GM12891 (cell line): ENCODE measurements around the gene TPK1.

Experiments used
- DNase-seq: peaks from one replicate; pipeline ENCODE4 v3.0.0; 2011; ENCODE audit warnings: low spot score; ENCODE audit not compliant: insufficient read length
- FAIRE-seq: peaks from 2 replicates; lab custom pipeline; 2011; peaks lifted over from hg19 to GRCh38; lab: Jason Lieb, UNC
- PAX5 ChIP-seq: IDR thresholded peaks from 2 replicates; pipeline ENCODE4 v1.6.1; 2011; ENCODE audit warnings: low read length, moderate library complexity, mild to moderate bottlenecking; ENCODE audit not compliant: insufficient read depth, severe bottlenecking
- POLR2A ChIP-seq: IDR thresholded peaks from 2 replicates; pipeline ENCODE4 v1.6.1; 2011; ENCODE audit warnings: low read depth, low read length, control low read depth
- POLR2AphosphoS5 ChIP-seq: IDR thresholded peaks from 2 replicates; pipeline ENCODE4 v1.6.1; 2011; ENCODE audit warnings: low read depth, low read length, control low read depth
- POU2F2 ChIP-seq: IDR thresholded peaks from 2 replicates; pipeline ENCODE4 v1.6.1; 2011; ENCODE audit warnings: low read depth, mild to moderate bottlenecking, control low read depth, low read length, moderate library complexity
- SPI1 ChIP-seq: IDR thresholded peaks from 2 replicates; pipeline ENCODE4 v1.6.1; 2011; ENCODE audit warnings: low read depth, low read length, control low read depth
- TAF1 ChIP-seq: IDR thresholded peaks from 2 replicates; pipeline ENCODE4 v1.6.1; 2011; ENCODE audit warnings: low read depth, low read length, control low read depth

TPK1 gene

GRCh38 chr7:144497282-144497681 lies 338.6 kb downstream of the TPK1 start:
- FAIRE-seq (no peak), DNase-seq (no peak)
- TF ChIP-seq POU2F2 (no peak), POLR2A (no peak), PAX5 (no peak), POLR2AphosphoS5 (no peak), SPI1 (no peak)

DNA sequence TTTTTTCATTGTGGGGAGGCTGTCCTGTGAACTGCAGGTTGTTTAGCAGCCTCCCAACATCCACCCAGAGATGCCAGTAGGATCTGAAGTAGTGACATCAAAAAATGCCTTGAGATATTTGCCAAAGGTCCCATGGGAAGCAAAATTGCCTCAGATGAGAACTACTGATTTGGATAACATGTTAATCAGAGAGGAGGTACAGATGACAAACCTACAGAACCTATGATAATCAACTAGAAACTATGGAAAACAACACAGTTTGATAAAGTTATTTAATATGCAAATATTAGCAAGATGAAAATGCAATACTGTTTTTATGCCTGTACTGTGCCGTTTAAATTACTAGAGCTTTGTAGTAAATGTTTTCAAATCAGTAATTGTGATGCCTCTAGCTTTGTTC lies 341.5 kb downstream of the TPK1 start:
- TF ChIP-seq SPI1 (no peak), PAX5 (no peak), POU2F2 (no peak), POLR2A (no peak), TAF1 (no peak), POLR2AphosphoS5 (no peak)
- no peak for FAIRE-seq
- no peak for DNase-seq

DNA sequence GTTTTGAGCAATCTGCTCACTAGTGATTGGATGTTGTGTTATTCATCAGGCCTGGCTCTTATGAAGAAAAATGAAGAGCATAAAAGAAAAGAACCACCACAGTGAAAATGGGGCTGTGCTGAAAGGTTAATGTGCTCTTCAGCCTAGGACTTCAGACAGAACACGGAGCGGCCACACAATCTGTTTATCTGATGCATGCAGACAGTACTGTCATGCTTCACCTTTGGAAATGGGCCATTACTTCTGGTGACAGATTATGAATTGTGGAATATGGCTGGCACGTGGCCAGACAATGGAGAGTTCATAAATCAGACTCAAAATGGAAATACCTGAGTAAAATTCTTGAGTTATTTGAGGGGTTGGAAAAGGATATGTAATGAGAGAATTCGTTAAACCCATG lies 346.3 kb downstream of the TPK1 start:
- FAIRE-seq = no peak
- TF ChIP-seq SPI1 (no peak), POLR2AphosphoS5 (no peak), POU2F2 (no peak), POLR2A (no peak), TAF1 (no peak), PAX5 (no peak)

GRCh38 chr7:144488977-144489376 lies 346.9 kb downstream of the TPK1 start:
- TF ChIP-seq POLR2AphosphoS5 (no peak), POU2F2 (no peak), TAF1 (no peak), POLR2A (no peak), SPI1 (no peak), PAX5 (no peak)
- DNase-seq = no peak
- no peak for FAIRE-seq

More for the DNA sequence above, 346.3 kb downstream of the TPK1 start:
- no peak for DNase-seq

DNA sequence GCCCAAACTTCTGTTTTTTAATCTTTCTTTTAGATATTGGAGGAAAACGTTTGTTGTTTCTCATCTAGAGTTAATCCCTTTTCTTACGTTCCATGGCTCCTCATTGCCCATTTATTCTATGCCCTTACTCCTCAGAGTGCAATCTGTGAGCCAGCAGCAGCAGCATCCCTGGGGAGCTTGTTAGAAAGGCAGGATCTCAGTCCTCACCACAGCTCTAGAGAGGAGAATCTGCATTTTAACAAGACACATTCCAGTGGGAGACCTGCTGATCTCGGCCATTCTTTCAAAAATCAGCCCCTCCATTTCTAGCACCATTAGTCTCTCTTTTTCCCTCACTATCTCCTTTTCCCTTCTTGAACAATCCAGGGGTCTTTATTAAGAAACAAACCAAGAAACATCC lies 348.0 kb downstream of the TPK1 start:
- FAIRE-seq = no peak
- no peak for DNase-seq
- TF ChIP-seq SPI1 (no peak), POLR2AphosphoS5 (no peak), PAX5 (no peak), POU2F2 (no peak), TAF1 (no peak), POLR2A (no peak)

DNA sequence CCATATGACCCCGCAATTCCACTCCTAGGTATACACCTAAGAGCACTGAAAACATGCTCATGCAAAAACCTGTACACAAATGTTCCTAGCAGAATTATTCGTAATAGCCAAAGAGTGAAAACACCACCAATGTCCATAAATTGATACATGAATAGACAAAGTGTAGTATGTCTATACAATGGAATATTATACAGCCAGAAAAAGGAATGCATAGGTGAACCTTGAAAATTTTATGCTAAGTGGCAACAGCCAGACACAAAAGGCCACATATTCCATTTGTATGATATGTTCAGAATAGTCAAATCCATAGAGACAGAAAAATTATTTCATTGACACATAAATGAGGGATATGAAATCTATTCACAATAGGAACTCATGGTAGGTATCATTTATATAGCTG lies 351.4 kb downstream of the TPK1 start:
- DNase-seq = no peak
- TF ChIP-seq POLR2AphosphoS5 = no peak
- no peak for TF ChIP-seq POU2F2
- TF ChIP-seq PAX5 = no peak
- no peak for TF ChIP-seq SPI1
- TF ChIP-seq POLR2A = no peak
- TF ChIP-seq TAF1 = no peak
- no peak for FAIRE-seq

DNA sequence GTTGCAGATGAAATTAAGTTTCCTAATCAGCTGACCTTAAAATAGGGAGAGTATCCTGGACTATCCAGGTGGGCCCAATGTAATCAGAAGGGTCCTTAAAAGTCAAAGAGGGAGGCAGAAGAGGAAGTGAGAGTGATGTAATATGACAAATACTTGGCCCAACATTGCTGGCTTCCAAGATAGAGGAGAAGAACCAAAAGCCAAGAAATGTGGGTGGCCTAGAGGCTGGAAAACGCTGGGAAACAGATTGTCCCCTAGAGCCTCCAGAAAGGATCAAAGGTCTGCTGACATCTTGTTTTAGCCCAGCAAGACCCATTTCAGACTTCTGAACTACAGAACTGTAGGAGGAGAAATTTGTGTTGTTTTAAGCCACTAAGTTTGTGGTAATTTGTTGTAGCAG lies 352.7 kb downstream of the TPK1 start:
- DNase-seq (no peak), FAIRE-seq (no peak)
- no peak for TF ChIP-seq POU2F2
- peak; percentile 90 for TF ChIP-seq SPI1

DNA sequence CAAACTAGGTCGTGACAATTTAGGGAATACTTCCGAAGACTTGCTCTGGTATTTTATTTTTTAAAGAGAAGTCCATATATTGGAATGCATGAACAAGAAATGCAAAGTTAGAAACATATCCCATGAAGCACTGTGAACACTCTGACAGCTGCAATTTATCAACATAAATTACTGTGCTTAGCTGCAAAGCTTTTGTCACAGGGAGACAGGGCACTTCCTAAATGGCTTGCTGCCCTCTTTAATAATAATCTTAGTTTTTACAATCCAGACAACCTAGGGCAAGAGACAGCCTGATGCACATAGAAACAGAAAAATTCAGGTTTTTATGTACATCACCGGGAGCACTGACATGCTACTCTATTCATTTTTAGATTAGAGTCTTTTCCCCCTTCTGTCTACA lies 354.0 kb downstream of the TPK1 start:
- TF ChIP-seq POU2F2 = no peak
- TF ChIP-seq PAX5 = no peak
- no peak for TF ChIP-seq POLR2AphosphoS5
- no peak for TF ChIP-seq SPI1
- TF ChIP-seq POLR2A = no peak
- TF ChIP-seq TAF1 = no peak
- DNase-seq (no peak), FAIRE-seq (no peak)

DNA sequence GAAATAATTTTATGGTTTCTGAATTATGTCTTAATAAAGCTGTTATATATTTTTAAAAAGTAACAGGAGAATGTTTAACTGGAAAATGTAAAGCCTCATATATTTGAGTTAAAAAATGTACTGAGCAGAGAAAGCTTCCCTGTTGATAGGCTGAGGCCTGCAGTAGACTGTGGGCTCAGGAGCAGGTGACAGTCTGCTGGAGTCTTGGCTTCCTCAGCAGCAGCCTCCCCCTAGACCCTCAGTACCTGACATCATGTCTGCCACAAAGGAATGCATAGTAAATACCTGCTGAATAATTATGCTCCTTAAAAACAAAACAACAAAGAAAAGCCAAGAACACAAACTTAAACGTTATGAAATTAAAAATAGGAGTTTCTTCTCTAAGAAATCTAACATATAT lies 358.5 kb downstream of the TPK1 start:
- DNase-seq = no peak
- no peak for TF ChIP-seq POLR2A
- no peak for TF ChIP-seq POU2F2
- TF ChIP-seq SPI1 = no peak
- TF ChIP-seq POLR2AphosphoS5 = no peak
- no peak for TF ChIP-seq PAX5
- TF ChIP-seq TAF1 = no peak
- FAIRE-seq = no peak

- FAIRE-seq (no peak), DNase-seq (no peak)
- no peak for TF ChIP-seq SPI1
- no peak for TF ChIP-seq POLR2AphosphoS5
- no peak for TF ChIP-seq POU2F2
- no peak for TF ChIP-seq TAF1
- no peak for TF ChIP-seq PAX5
- no peak for TF ChIP-seq POLR2A
Observed at GRCh38 chr7:144474800-144475615, 360.8 kb downstream of the TPK1 start.
